K562 (cell line): ENCODE results near the gene BAG1. TPM values are rescaled to one million over a fixed set of nuclear protein-coding genes. Genes with fewer than 3 reads are reported as not detected.

Experiments
- ARID1B ChIP-seq: fragments of 450-650 bp; IDR thresholded peaks from 2 replicates; pipeline ENCODE4 v1.6.1; 2016; ENCODE audit warnings: antibody characterized with exemption, mild to moderate bottlenecking, inconsistent platforms
- ATF3 ChIP-seq, 2 experiments: fragments of 450-650 bp in 1 of 2; sonication (generic) in 1 of 2; formaldehyde crosslinking in 1 of 2; IDR thresholded peaks in 1 of 2; conservative IDR thresholded peaks in 1 of 2; 2 replicates each; pipeline versions ENCODE4 v1.6.1 to v1.8.1; 2016 to 2023; ENCODE audit warnings: mild to moderate bottlenecking in 2 of 2, moderate library complexity in 2 of 2, inconsistent platforms in 1 of 2, missing genetic modification reagents in 1 of 2
- C11orf30 ChIP-seq: fragments of 450-650 bp; IDR thresholded peaks from 2 replicates; pipeline ENCODE4 v1.6.1; 2016; ENCODE audit warnings: low read depth, mild to moderate bottlenecking
- CBX3 ChIP-seq, 2 experiments: IDR thresholded peaks; 1 replicate in 1 of 2; 2 replicates in 1 of 2; pipeline ENCODE4 v1.6.1; 2012; ENCODE audit warnings: inconsistent platforms in 2 of 2, low read length in 2 of 2, borderline replicate concordance in 1 of 2, control low read depth in 1 of 2
- DPF2 ChIP-seq: fragments of 450-650 bp; IDR thresholded peaks from 2 replicates; pipeline ENCODE4 v1.6.1; 2016
- EWSR1 ChIP-seq: fragments of 450-650 bp; IDR thresholded peaks from 2 replicates; pipeline ENCODE4 v1.6.1; 2018; ENCODE audit warnings: borderline replicate concordance, mild to moderate bottlenecking, low read depth, moderate library complexity; ENCODE audit not compliant: partially characterized antibody
- MAFF ChIP-seq: IDR thresholded peaks from 2 replicates; pipeline ENCODE4 v1.6.1; 2012; ENCODE audit warnings: low read length, improper control_type of control experiment
- MAFK ChIP-seq: IDR thresholded peaks from 2 replicates; pipeline ENCODE4 v1.6.1; 2011; ENCODE audit warnings: low read length, improper control_type of control experiment
- MTA2 ChIP-seq: fragments of 450-650 bp; IDR thresholded peaks from 2 replicates; pipeline ENCODE4 v1.6.1; 2016; ENCODE audit warnings: low read depth
- NFE2 ChIP-seq: IDR thresholded peaks from 2 replicates; pipeline ENCODE4 v1.6.1; 2014; ENCODE audit warnings: antibody characterized with exemption, low read depth
- NFE2L1 ChIP-seq: fragments of 450-650 bp; IDR thresholded peaks from 2 replicates; pipeline ENCODE4 v1.6.1; 2016; ENCODE audit warnings: missing genetic modification characterization, low read depth, mild to moderate bottlenecking, missing compliant biosample characterization, moderate library complexity, borderline replicate concordance
- NR2C2 ChIP-seq, 2 experiments: fragments of 200-800 bp in 1 of 2; sonication (Bioruptor generic) in 1 of 2; sonication (generic) in 1 of 2; formaldehyde crosslinking in 1 of 2; IDR thresholded peaks; 2 replicates each; pipeline versions ENCODE4 v1.6.1 to v1.8.0; 2016 to 2022; ENCODE audit warnings: mild to moderate bottlenecking in 1 of 2, missing compliant biosample characterization in 1 of 2, missing genetic modification characterization in 1 of 2, missing genetic modification reagents in 1 of 2
- PKNOX1 ChIP-seq: fragments of 450-650 bp; IDR thresholded peaks from 2 replicates; pipeline ENCODE4 v1.6.1; 2016
- PTRF ChIP-seq: fragments of 450-650 bp; IDR thresholded peaks from 2 replicates; pipeline ENCODE4 v1.6.1; 2016; ENCODE audit warnings: mild to moderate bottlenecking, missing genetic modification characterization, missing compliant biosample characterization
- RFX1 ChIP-seq: fragments of 450-650 bp; IDR thresholded peaks from 2 replicates; pipeline ENCODE4 v1.6.1; 2016; ENCODE audit warnings: mild to moderate bottlenecking, moderate library complexity
- SUPT5H ChIP-seq: fragments of 450-650 bp; IDR thresholded peaks from 2 replicates; pipeline ENCODE4 v1.6.1; 2016
- TCFL5 ChIP-seq: fragments of 250-450 bp; sonication (Bioruptor Pico); conservative IDR thresholded peaks from 2 replicates; pipeline ENCODE4 v1.6.1; 2021; ENCODE audit warnings: mild to moderate bottlenecking, moderate library complexity, matching md5 sums
- WHSC1 ChIP-seq: IDR thresholded peaks from one replicate; pipeline ENCODE4 v1.6.1; 2012; ENCODE audit warnings: low read length, control low read depth, inconsistent platforms
- ZNF184 ChIP-seq: sonication (generic); formaldehyde crosslinking; IDR thresholded peaks from 2 replicates; pipeline ENCODE4 v1.5.0; 2020; ENCODE audit warnings: missing genetic modification reagents
- ZNF316 ChIP-seq: fragments of 450-650 bp; IDR thresholded peaks from 2 replicates; pipeline ENCODE4 v1.6.1; 2016
- ZNF76 ChIP-seq: fragments of 250-450 bp; sonication (Bioruptor Pico); IDR thresholded peaks from 2 replicates; pipeline ENCODE4 v1.4.0; 2020; ENCODE audit warnings: mild to moderate bottlenecking, moderate library complexity, borderline replicate concordance
- ZNF780A ChIP-seq: fragments of 250-450 bp; sonication (Bioruptor Pico); IDR thresholded peaks from 2 replicates; pipeline ENCODE4 v1.5.0; 2021; ENCODE audit warnings: mild to moderate bottlenecking
- polyA plus RNA-seq, 8 experiments: library from polyadenylated mRNA; depleted of rRNA in 4 of 8; stranded (reverse) in 5 of 8; unstranded in 3 of 8; fragments of >200 nt; fragmentation: Nextera tagmentation in 2 of 8; fragmentation: Illumina TruSeq in 1 of 8; extraction: Ambion mirVana in 2 of 8; extraction: Trizol in 1 of 8; gene quantifications; 2 replicates each; pipeline versions ENCODE4 v1.2.1 to v1.2.3, GENCODE V29; 2011 to 2014; ENCODE audit warnings: inconsistent platforms in 1 of 8, missing spikeins in 1 of 8
- total RNA-seq, 7 experiments: library from RNA; depleted of rRNA in 6 of 7; stranded (reverse); fragments of >200 nt in 6 of 7; fragmentation: Illumina TruSeq in 2 of 7; extraction: Trizol in 2 of 7; gene quantifications; 2 replicates each; pipeline versions ENCODE4 v1.2.1 to v1.2.3, GENCODE V29; 2011 to 2021; ENCODE audit warnings: low replicate concordance in 1 of 7

Gene BAG1
- total and polyA plus RNA-seq, 9 of the 15 experiments (the other 6 are each of a cell fraction or from before 2014, with no cell fraction given), result 9.7 to 106 (median 56.9) TPM

GRCh38 chr9:33260372-33260771 is 4.1 kb downstream of the BAG1 start (continued):
- TF ChIP-seq C11orf30 (peak; percentile 83), RFX1 (no peak), WHSC1 (no peak), EWSR1 (no peak), ZNF184 (no peak), ZNF780A (CRISPR knock-in tag) (no peak), SUPT5H (no peak), CBX3 (IDR thresholded peaks at IDR 0.05; ENCODE audit: borderline replicate concordance in 1 of 2, low read length in 2 of 2) (no peak), ARID1B (peak; percentile 23; the same call in 1 of the 2 replicates), MAFF (peak; percentile 61; the same call in 1 of the 2 replicates), MTA2 (no peak), ZNF76 (CRISPR knock-in tag) (no peak), TCFL5 (CRISPR knock-in tag) (no peak), ZNF316 (peak; percentile 92), ATF3 (IDR thresholded peaks at IDR 0.05) (peak; percentile 66), ATF3 (CRISPR knock-in tag; conservative IDR thresholded peaks at IDR 0.05) (no peak), PKNOX1 (peak; percentile 26; the same call in 1 of the 2 replicates), MAFK (peak; percentile 69), NFE2L1 (tag) (peak; percentile 9; the same call in 1 of the 2 replicates), NR2C2 (CRISPR knock-in tag; IDR thresholded peaks at IDR 0.05) (no peak), NR2C2 (tag; IDR thresholded peaks at IDR 0.05) (0 out of 2 replicates have a peak, but pooled peaks have one; percentile 31), DPF2 (peak; percentile 40; the same call in 1 of the 2 replicates), PTRF (tag) (no peak), NFE2 (peak; percentile 74)
- TF ChIP-seq, all 486 proteins: peak for 17
